OCI-LY3 (cell line): ENCODE data around the gene EFNA1.

Source experiments
- EZH2phosphoT487 ChIP-seq: fragments of 200-600 bp; shearing (Covaris generic); IDR thresholded peaks from 2 replicates; pipeline ENCODE4 v1.6.1; 2018; ENCODE audit warnings: antibody characterized with exemption, mixed run types, low read depth
- TF ChIP-seq, protein P1 (sequence below): fragments of 200-600, 300-600 bp; sonication (generic); IDR thresholded peaks from 2 replicates; pipeline ENCODE4 v1.5.1; 2014; ENCODE audit warnings: antibody characterized with exemption, low read length, low read depth

DNA sequence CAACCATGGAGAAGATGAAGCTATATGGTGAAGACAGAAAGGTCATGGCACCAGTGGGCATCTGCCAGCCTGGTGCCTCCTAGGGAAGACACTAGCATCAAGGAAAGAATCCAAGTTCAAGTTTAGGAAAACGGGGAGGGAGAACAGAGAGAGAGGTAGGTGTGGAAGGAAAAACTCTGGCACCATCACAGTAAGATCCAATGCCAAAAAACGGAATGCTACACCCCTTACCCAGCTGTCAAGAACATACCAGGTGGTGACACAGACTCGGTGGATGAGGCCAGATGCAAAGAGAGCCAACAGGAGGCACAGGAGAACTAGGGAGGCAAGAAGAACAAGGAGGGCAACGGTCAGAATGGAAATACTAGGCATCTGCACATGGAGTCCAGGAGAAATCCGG is 41.9 kb downstream of the EFNA1 start:
- TF ChIP-seq, protein P1, sequence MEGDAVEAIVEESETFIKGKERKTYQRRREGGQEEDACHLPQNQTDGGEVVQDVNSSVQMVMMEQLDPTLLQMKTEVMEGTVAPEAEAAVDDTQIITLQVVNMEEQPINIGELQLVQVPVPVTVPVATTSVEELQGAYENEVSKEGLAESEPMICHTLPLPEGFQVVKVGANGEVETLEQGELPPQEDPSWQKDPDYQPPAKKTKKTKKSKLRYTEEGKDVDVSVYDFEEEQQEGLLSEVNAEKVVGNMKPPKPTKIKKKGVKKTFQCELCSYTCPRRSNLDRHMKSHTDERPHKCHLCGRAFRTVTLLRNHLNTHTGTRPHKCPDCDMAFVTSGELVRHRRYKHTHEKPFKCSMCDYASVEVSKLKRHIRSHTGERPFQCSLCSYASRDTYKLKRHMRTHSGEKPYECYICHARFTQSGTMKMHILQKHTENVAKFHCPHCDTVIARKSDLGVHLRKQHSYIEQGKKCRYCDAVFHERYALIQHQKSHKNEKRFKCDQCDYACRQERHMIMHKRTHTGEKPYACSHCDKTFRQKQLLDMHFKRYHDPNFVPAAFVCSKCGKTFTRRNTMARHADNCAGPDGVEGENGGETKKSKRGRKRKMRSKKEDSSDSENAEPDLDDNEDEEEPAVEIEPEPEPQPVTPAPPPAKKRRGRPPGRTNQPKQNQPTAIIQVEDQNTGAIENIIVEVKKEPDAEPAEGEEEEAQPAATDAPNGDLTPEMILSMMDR = no peak
- TF ChIP-seq EZH2phosphoT487 = no peak
